ENCODE data around the gene MYD88. TPM values are rescaled to one million over a fixed set of nuclear protein-coding genes. Genes with fewer than 3 reads are reported as not detected.

MYD88 gene
- total and polyA plus RNA-seq, 4 donors: 15.4 to 60.3 (median 44.1) TPM

DNA sequence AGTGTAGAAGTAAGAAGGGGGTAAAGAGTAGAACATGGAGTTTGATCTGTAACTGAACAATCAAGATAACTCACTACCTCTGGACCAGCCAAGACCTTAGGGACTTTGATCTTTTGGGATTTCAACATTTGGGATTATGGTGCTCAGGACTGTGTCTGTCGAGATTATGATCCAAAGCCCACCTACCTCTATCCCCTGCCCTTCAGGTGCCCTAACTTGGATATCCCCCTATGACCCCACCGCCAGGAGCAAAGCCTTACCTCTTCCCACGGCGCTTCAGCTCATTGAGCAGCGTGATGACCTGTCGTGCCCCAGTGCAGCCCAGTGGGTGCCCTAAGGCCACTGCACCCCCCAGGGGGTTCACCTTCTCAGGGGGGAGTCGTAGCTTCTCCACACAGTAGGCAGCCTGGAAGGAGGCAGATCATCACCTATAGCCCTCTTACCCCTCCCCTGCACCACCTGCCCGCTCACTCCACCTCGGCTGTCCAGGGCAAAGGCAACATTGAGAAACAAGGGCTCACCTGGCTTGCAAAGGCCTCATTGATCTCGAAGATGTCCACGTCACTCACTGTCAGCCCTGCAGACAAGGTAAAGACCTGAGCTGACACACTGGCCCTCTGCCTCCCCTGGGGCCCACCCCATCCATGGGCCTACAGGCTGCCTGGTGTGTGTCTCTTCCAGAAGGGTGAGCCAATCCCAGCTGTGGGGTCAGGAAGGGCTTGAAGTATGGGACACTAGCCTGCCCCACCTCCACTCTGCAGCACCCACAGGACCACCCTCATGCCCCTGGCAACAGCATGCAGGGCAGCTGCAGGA lies 12.9 kb upstream of the MYD88 start:
- Histone ChIP-seq H3K36me3 (ENCODE audit: control insufficient read depth in 4 of 4, insufficient read depth in 3 of 4, low read depth in 1 of 4, low read length in 3 of 4) (peaks cover 31 to 68% (median 65%) of the 10 kb centered on the region in 4 donors), H3K4me3 (ENCODE audit: low read depth in 1 of 3, low read length in 3 of 3) (no peak overlapping the region), H3K9me3 (ENCODE audit: control insufficient read depth in 4 of 4, low read length in 3 of 4) (no peaks in the 10 kb centered on the region), H3K27ac (ENCODE audit: low read depth in 1 of 2, low read length in 2 of 2) (peak overlapping the region; percentile 66 to 84), H3K27me3 (ENCODE audit: control insufficient read depth in 4 of 4, insufficient read depth in 4 of 4, low read length in 3 of 4) (no peaks in the 10 kb centered on the region), H3K9ac (ENCODE audit: low read depth in 1 of 2, low read length in 2 of 2) (no peak overlapping the region), H3K4me1 (ENCODE audit: control insufficient read depth in 4 of 4, insufficient read depth in 4 of 4, low read length in 3 of 4) (peaks cover 7 to 94% (median 73%) of the 10 kb centered on the region in 4 donors)
- peak; percentile 82 to 87 for TF ChIP-seq HNF4A (conservative IDR thresholded peaks at IDR 0.05)
- TF ChIP-seq JUND (IDR thresholded peaks at IDR 0.05): peak in 1 of 2 donors; percentile 79
- peak; percentile 61 for TF ChIP-seq SP1 (IDR thresholded peaks at IDR 0.05)
- TF ChIP-seq, protein P1, sequence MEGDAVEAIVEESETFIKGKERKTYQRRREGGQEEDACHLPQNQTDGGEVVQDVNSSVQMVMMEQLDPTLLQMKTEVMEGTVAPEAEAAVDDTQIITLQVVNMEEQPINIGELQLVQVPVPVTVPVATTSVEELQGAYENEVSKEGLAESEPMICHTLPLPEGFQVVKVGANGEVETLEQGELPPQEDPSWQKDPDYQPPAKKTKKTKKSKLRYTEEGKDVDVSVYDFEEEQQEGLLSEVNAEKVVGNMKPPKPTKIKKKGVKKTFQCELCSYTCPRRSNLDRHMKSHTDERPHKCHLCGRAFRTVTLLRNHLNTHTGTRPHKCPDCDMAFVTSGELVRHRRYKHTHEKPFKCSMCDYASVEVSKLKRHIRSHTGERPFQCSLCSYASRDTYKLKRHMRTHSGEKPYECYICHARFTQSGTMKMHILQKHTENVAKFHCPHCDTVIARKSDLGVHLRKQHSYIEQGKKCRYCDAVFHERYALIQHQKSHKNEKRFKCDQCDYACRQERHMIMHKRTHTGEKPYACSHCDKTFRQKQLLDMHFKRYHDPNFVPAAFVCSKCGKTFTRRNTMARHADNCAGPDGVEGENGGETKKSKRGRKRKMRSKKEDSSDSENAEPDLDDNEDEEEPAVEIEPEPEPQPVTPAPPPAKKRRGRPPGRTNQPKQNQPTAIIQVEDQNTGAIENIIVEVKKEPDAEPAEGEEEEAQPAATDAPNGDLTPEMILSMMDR (IDR thresholded peaks at IDR 0.05; ENCODE audit: low read depth, low read length, missing input control): no peak
- peak in 1 of 2 donors; percentile 26 for TF ChIP-seq EGR1 (IDR thresholded peaks at IDR 0.05; ENCODE audit: low read depth in 2 of 2)
- no peak for TF ChIP-seq TAF1 (conservative IDR thresholded peaks at IDR 0.05)
- TF ChIP-seq YY1 (IDR thresholded peaks at IDR 0.05): peak; percentile 22
- peak; percentile 44 for TF ChIP-seq FOXA1 (IDR thresholded peaks at IDR 0.05)
- no peak for TF ChIP-seq RAD21 (IDR thresholded peaks at IDR 0.05)
- peak; percentile 65 to 90 for TF ChIP-seq RXRA (IDR thresholded peaks at IDR 0.05)
- TF ChIP-seq, protein P2, sequence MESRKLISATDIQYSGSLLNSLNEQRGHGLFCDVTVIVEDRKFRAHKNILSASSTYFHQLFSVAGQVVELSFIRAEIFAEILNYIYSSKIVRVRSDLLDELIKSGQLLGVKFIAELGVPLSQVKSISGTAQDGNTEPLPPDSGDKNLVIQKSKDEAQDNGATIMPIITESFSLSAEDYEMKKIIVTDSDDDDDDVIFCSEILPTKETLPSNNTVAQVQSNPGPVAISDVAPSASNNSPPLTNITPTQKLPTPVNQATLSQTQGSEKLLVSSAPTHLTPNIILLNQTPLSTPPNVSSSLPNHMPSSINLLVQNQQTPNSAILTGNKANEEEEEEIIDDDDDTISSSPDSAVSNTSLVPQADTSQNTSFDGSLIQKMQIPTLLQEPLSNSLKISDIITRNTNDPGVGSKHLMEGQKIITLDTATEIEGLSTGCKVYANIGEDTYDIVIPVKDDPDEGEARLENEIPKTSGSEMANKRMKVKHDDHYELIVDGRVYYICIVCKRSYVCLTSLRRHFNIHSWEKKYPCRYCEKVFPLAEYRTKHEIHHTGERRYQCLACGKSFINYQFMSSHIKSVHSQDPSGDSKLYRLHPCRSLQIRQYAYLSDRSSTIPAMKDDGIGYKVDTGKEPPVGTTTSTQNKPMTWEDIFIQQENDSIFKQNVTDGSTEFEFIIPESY (IDR thresholded peaks at IDR 0.05): peak; percentile 41
- no peak for TF ChIP-seq GABPA (IDR thresholded peaks at IDR 0.05 in 1 of 2, conservative IDR thresholded peaks at IDR 0.05 in 1 of 2)
- peak; percentile 45 for TF ChIP-seq FOXA2 (IDR thresholded peaks at IDR 0.05)
- no peak for TF ChIP-seq REST (IDR thresholded peaks at IDR 0.05)
- no peak for TF ChIP-seq ATF3 (IDR thresholded peaks at IDR 0.05)
- TF ChIP-seq NR2F2 (IDR thresholded peaks at IDR 0.05): no peak
- TF ChIP-seq, protein P3, sequence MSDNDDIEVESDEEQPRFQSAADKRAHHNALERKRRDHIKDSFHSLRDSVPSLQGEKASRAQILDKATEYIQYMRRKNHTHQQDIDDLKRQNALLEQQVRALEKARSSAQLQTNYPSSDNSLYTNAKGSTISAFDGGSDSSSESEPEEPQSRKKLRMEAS (IDR thresholded peaks at IDR 0.05): peak; percentile 79
- peak; percentile 62 for TF ChIP-seq HNF4G (IDR thresholded peaks at IDR 0.05)
- peak; percentile 51 for DNase-seq (ENCODE audit: low spot score)
- 45% methylated on average over 11 of the region's 11 CpGs for WGBS

Data from liver (tissue), 9 donors.